NCI-H146 treated with DMSO at 0.1 percent for 48 hours (cell line): ENCODE measurements around the gene SNX30.

Experiments used
- DNase-seq: peaks from one replicate; lab custom pipeline; 2025; ENCODE audit not compliant: unreplicated experiment; lab: John Stamatoyannopoulos, UW

Gene SNX30

DNA sequence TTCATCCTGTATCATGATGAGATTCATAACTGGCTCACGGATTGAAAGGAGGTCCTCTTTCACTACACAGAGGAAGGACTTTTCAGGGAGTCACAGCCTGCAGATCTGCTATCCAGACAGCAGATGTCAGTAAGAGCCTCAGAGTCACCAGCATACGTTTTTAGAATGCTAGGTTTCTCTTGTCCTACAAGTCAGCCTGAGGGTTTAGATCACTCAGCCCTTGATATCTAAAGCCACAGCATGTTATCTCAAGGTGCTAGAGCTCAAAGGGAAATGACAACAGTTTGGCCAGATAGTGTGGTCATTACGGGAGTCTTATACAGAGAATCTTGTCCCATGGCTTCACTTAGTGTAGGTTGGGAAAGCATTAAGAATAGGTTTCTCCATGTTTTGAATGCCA lies 171.0 kb downstream of the SNX30 start:
- DNase-seq: no peak
